ENCODE data around the gene RNF41.

The RNF41 gene

GRCh38 chr12:56221232-56221756 is 428 bp downstream of the RNF41 start:
- TF ChIP-seq, protein P1, sequence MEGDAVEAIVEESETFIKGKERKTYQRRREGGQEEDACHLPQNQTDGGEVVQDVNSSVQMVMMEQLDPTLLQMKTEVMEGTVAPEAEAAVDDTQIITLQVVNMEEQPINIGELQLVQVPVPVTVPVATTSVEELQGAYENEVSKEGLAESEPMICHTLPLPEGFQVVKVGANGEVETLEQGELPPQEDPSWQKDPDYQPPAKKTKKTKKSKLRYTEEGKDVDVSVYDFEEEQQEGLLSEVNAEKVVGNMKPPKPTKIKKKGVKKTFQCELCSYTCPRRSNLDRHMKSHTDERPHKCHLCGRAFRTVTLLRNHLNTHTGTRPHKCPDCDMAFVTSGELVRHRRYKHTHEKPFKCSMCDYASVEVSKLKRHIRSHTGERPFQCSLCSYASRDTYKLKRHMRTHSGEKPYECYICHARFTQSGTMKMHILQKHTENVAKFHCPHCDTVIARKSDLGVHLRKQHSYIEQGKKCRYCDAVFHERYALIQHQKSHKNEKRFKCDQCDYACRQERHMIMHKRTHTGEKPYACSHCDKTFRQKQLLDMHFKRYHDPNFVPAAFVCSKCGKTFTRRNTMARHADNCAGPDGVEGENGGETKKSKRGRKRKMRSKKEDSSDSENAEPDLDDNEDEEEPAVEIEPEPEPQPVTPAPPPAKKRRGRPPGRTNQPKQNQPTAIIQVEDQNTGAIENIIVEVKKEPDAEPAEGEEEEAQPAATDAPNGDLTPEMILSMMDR (IDR thresholded peaks at IDR 0.05; ENCODE audit: low read depth, low read length), result no peak
- DNase-seq (ENCODE audit: extremely low read depth, low read depth), result peak; percentile 65

GRCh38 chr12:56220611-56221231 is 1.0 kb downstream of the RNF41 start:
- TF ChIP-seq, protein P1 (IDR thresholded peaks at IDR 0.05; ENCODE audit: low read depth, low read length), result no peak
- peak; percentile 23 for DNase-seq (ENCODE audit: extremely low read depth, low read depth)

GRCh38 chr12:56219840-56220239 is 1.9 kb downstream of the RNF41 start:
- no peak for DNase-seq (ENCODE audit: extremely low read depth, low read depth)
- TF ChIP-seq, protein P1 (IDR thresholded peaks at IDR 0.05; ENCODE audit: low read depth, low read length), result no peak

GRCh38 chr12:56216461-56216860 is 5.3 kb downstream of the RNF41 start:
- TF ChIP-seq, protein P1 (IDR thresholded peaks at IDR 0.05; ENCODE audit: low read depth, low read length), result no peak
- DNase-seq (ENCODE audit: extremely low read depth, low read depth), result no peak

DNA sequence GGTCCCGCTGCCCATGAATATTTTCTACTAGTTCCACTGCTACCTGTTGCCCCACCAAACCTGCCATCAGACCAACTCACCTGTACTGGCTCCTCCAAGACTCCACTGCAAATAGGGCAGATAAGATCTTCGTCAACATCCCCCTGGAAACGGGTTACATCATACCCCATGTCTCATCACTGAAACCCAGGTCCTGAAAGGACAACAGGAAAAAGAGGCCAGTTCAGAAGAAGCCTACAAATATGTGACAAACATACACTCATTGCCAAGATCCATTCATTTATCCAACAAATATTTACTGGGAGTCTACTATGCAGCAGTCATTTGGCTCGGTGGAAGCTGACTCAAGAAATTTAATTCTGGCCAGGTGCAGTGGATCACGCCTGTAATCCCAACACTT is 7.8 kb downstream of the RNF41 start:
- TF ChIP-seq, protein P1 (IDR thresholded peaks at IDR 0.05; ENCODE audit: low read depth, low read length), result no peak

DNA sequence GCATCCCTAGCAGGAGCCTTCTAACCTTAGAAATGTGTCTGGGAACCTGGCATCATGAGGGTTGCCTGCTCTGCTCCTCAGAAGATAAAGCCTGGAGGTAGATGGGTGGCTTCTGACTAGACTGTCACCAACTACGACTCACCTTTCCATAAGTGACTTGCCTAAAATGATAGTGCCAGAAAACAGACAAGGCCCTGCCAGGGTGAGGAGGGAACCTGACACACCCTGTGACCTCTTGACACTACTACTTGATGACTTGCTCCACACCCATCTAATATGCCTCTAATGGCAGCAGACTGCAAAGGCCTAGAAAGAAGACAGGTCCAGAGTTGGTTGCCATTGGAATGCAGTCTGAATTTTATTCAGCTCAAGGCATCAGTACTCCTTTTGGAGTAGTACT is 9.4 kb downstream of the RNF41 start:
- no peak for DNase-seq (ENCODE audit: extremely low read depth, low read depth)
- TF ChIP-seq, protein P1 (IDR thresholded peaks at IDR 0.05; ENCODE audit: low read depth, low read length), result no peak

More for the DNA sequence above, 7.8 kb downstream of the RNF41 start:
- DNase-seq (ENCODE audit: extremely low read depth, low read depth), result no peak

- DNase-seq (ENCODE audit: extremely low read depth, low read depth), result no peak
- TF ChIP-seq, protein P1 (IDR thresholded peaks at IDR 0.05; ENCODE audit: low read depth, low read length), result no peak
These were observed 13.7 kb downstream of the RNF41 start for GRCh38 chr12:56208006-56208405.

Measured in AG09319 (cell line).